Loucy (cell line): ENCODE measurements around the gene SH3BP1.

Experiments
- H2AFZ ChIP-seq: fragments of 200-600 bp; sonication (generic); 2 replicates; pipeline ENCODE4 v1.6.0; 2016; ENCODE audit warnings: antibody characterized with exemption, mild to moderate bottlenecking, low read length, moderate library complexity
- H3F3A ChIP-seq: fragments of 200-600 bp; 2 replicates; pipeline ENCODE4 v1.6.0; 2016; ENCODE audit warnings: antibody characterized with exemption, low read depth, mild to moderate bottlenecking
- H3K27me3 ChIP-seq: fragments of 200-600 bp; sonication (generic); 2 replicates; pipeline ENCODE4 v1.6.1; 2014; ENCODE audit warnings: low read length, mild to moderate bottlenecking; ENCODE audit not compliant: insufficient read depth, poor library complexity, severe bottlenecking
- H3K36me3 ChIP-seq: fragments of 200-600 bp; sonication (generic); 2 replicates; pipeline ENCODE4 v1.6.1; 2016; ENCODE audit warnings: low read length; ENCODE audit not compliant: insufficient read depth
- H3K4me1 ChIP-seq: fragments of 200-600 bp; sonication (generic); 2 replicates; pipeline ENCODE4 v1.5.1; 2014; ENCODE audit warnings: low read length, mild to moderate bottlenecking; ENCODE audit not compliant: insufficient read depth, poor library complexity, severe bottlenecking
- H3K4me2 ChIP-seq: fragments of 200-600 bp; sonication (generic); 2 replicates; pipeline ENCODE4 v1.6.0; 2014; ENCODE audit warnings: antibody characterized with exemption, low read length, low read depth, mild to moderate bottlenecking; ENCODE audit not compliant: poor library complexity, severe bottlenecking
- H3K4me3 ChIP-seq: fragments of 200-600 bp; sonication (generic); 2 replicates; pipeline ENCODE4 v1.5.1; 2014; ENCODE audit warnings: low read length, mild to moderate bottlenecking, mixed read lengths; ENCODE audit not compliant: poor library complexity, severe bottlenecking
- H3K79me2 ChIP-seq: fragments of 200-600 bp; sonication (generic); 2 replicates; pipeline ENCODE4 v1.6.1; 2014; ENCODE audit warnings: low read length; ENCODE audit not compliant: insufficient read depth
- H3K9ac ChIP-seq: fragments of 200-600 bp; sonication (generic); 2 replicates; pipeline ENCODE4 v1.6.0; 2014; ENCODE audit warnings: mild to moderate bottlenecking, low read depth, low read length, moderate library complexity; ENCODE audit not compliant: poor library complexity, severe bottlenecking
- H3K9me2 ChIP-seq: fragments of 200-600 bp; sonication (generic); replicated peaks from 2 replicates; pipeline ENCODE4 v1.6.1; 2016; ENCODE audit warnings: low read depth, low read length, mixed read lengths
- H3K9me3 ChIP-seq: fragments of 200-600 bp; sonication (generic); 2 replicates; pipeline ENCODE4 v1.6.1; 2014; ENCODE audit warnings: mild to moderate bottlenecking, antibody characterized with exemption, low read length, low read depth; ENCODE audit not compliant: insufficient read depth
- H4K20me1 ChIP-seq: fragments of 200-600 bp; sonication (generic); 2 replicates; pipeline ENCODE4 v1.6.0; 2014; ENCODE audit warnings: antibody characterized with exemption, low read length, mild to moderate bottlenecking; ENCODE audit not compliant: insufficient read depth, poor library complexity, severe bottlenecking
- EZH2phosphoT487 ChIP-seq: fragments of 200-600 bp; IDR thresholded peaks from 2 replicates; pipeline ENCODE4 v1.6.1; 2018; ENCODE audit warnings: antibody characterized with exemption, mild to moderate bottlenecking, moderate library complexity, borderline replicate concordance
- TF ChIP-seq, protein P1 (sequence below): fragments of 200-600 bp; sonication (generic); conservative IDR thresholded peaks from 2 replicates; pipeline ENCODE4 v1.5.1; 2014; ENCODE audit warnings: mild to moderate bottlenecking, antibody characterized with exemption, low read length

Gene SH3BP1

DNA sequence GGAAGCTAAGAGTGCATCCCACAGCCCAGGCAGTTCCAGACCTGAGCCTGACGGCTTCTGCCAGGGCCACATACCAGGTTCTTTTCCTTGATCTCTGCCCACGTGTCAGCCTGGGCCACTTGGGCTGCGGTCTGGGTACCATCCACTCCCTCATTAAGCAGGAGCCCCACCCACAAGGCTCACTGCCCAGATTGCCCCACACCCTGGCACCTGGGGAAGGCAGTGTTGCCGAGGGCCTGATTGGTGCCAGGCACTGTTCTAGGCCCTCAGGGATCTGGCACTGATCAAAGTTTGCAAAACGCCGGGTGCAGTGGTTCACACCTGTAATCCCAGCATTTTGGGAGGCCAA lies 15.5 kb upstream of the SH3BP1 start:
- H3K9me2 ChIP-seq: no peaks in the 10 kb centered on the region
- H3K36me3 ChIP-seq: peaks cover 8% of the 10 kb centered on the region; the same call in 1 of the 2 replicates
- TF ChIP-seq, protein P1, sequence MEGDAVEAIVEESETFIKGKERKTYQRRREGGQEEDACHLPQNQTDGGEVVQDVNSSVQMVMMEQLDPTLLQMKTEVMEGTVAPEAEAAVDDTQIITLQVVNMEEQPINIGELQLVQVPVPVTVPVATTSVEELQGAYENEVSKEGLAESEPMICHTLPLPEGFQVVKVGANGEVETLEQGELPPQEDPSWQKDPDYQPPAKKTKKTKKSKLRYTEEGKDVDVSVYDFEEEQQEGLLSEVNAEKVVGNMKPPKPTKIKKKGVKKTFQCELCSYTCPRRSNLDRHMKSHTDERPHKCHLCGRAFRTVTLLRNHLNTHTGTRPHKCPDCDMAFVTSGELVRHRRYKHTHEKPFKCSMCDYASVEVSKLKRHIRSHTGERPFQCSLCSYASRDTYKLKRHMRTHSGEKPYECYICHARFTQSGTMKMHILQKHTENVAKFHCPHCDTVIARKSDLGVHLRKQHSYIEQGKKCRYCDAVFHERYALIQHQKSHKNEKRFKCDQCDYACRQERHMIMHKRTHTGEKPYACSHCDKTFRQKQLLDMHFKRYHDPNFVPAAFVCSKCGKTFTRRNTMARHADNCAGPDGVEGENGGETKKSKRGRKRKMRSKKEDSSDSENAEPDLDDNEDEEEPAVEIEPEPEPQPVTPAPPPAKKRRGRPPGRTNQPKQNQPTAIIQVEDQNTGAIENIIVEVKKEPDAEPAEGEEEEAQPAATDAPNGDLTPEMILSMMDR: no peak
- TF ChIP-seq EZH2phosphoT487: no peak
- peaks cover 33% of the 10 kb centered on the region for H3K4me1 ChIP-seq
- no peaks in the 10 kb centered on the region for H3K79me2 ChIP-seq
- no peaks in the 10 kb centered on the region for H4K20me1 ChIP-seq
- peak overlapping the region; percentile 50 for H3K4me2 ChIP-seq
- no peaks in the 10 kb centered on the region for H3K27me3 ChIP-seq
- H3K9ac ChIP-seq: peak overlapping the region; percentile 54
- 0 out of 2 replicates have a peak, but pooled peaks cover 5% of the 10 kb centered on the region for H3F3A ChIP-seq
- no peak overlapping the region for H2AFZ ChIP-seq
- H3K4me3 ChIP-seq: no peak overlapping the region
- no peaks in the 10 kb centered on the region for H3K9me3 ChIP-seq

DNA sequence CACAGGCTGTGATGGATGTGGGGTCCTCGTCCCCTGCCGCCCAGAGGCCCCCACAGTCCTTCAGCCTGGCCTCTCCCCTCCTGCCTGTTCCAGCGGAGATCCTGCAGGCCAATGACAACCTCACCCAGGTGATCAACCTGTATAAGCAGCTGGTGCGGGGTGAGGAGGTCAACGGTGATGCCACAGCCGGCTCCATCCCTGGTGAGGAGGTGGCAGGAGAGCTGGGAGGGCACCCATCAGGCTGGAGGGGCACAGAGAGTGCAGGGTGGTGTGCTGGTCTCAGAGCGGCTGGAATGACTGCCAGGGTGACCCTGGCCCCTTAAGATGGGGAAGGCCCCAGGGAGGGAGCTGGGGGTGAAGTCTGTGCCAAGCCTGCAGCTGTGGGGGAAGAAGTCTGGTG lies 14.6 kb upstream of the SH3BP1 start:
- no peak overlapping the region for H3K4me3 ChIP-seq
- H3K9me3 ChIP-seq: no peaks in the 10 kb centered on the region
- H3K79me2 ChIP-seq: no peaks in the 10 kb centered on the region
- no peak overlapping the region for H2AFZ ChIP-seq
- no peak overlapping the region for H3K9ac ChIP-seq
- H3K4me2 ChIP-seq: no peak overlapping the region
- H3K27me3 ChIP-seq: no peaks in the 10 kb centered on the region
- H3F3A ChIP-seq: 0 out of 2 replicates have a peak, but pooled peaks cover 5% of the 10 kb centered on the region
- H4K20me1 ChIP-seq: no peaks in the 10 kb centered on the region
- H3K36me3 ChIP-seq: peaks cover 4% of the 10 kb centered on the region; the same call in 1 of the 2 replicates
- peaks cover 33% of the 10 kb centered on the region for H3K4me1 ChIP-seq
- H3K9me2 ChIP-seq: no peaks in the 10 kb centered on the region
- TF ChIP-seq, protein P1: no peak
- TF ChIP-seq EZH2phosphoT487: no peak

DNA sequence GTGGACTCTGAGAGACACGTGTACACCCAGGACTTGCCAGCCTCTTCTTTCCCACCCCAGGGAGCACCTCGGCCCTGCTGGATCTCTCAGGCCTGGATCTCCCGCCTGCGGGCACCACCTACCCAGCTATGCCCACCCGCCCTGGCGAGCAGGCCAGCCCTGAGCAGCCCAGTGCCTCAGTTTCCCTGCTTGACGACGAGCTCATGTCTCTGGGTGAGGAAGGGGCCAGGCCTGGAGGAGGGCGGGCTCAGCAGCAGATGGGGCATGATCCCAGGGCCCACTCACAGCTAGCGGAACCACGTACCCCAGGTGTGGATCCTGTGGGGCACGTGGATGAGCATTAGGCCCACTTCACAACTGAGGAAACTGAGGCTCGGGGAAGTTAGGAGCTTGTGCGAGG lies 13.7 kb upstream of the SH3BP1 start:
- no peaks in the 10 kb centered on the region for H3K79me2 ChIP-seq
- no peaks in the 10 kb centered on the region for H3K9me3 ChIP-seq
- TF ChIP-seq, protein P1: no peak
- no peak for TF ChIP-seq EZH2phosphoT487
- H4K20me1 ChIP-seq: no peaks in the 10 kb centered on the region
- peaks cover 33% of the 10 kb centered on the region for H3K4me1 ChIP-seq
- no peak overlapping the region for H3K4me3 ChIP-seq
- H3K27me3 ChIP-seq: no peaks in the 10 kb centered on the region
- H3K4me2 ChIP-seq: no peak overlapping the region
- no peak overlapping the region for H3K9ac ChIP-seq
- no peak overlapping the region for H2AFZ ChIP-seq
- no peaks in the 10 kb centered on the region for H3K9me2 ChIP-seq
- no peaks in the 10 kb centered on the region; the same call in 1 of the 2 replicates for H3K36me3 ChIP-seq
- 0 out of 2 replicates have a peak, but pooled peaks cover 5% of the 10 kb centered on the region for H3F3A ChIP-seq
